Neural cell (in vitro differentiated cells): Measurements from ENCODE around the gene PCMT1. TPM values are rescaled to one million over a fixed set of nuclear protein-coding genes. Genes with fewer than 3 reads are reported as not detected.

Experiments used
- H2AFZ ChIP-seq: fragments of 200-600, 300-800 bp; sonication (generic), shearing (Covaris generic); 2 replicates; pipeline ENCODE4 v1.6.0; 2014; ENCODE audit warnings: low read depth, mild to moderate bottlenecking, antibody characterized with exemption, low read length, moderate library complexity
- H3F3A ChIP-seq: fragments of 200-600 bp; shearing (Covaris generic); 2 replicates; pipeline ENCODE4 v1.6.1; 2016; ENCODE audit warnings: mild to moderate bottlenecking, moderate library complexity, mixed read lengths, antibody characterized with exemption, low read length; ENCODE audit not compliant: insufficient read depth, poor library complexity, severe bottlenecking
- H3K27ac ChIP-seq: fragments of 200-600, 300-800 bp; sonication (generic), shearing (Covaris generic); 2 replicates; pipeline ENCODE4 v1.5.1; 2014; ENCODE audit warnings: mild to moderate bottlenecking, low read length, moderate library complexity
- H3K27me3 ChIP-seq: fragments of 300-800, 200-600 bp; sonication (generic), shearing (Covaris generic); 2 replicates; pipeline ENCODE4 v1.6.0; 2014; ENCODE audit warnings: mild to moderate bottlenecking, low read depth, low read length, moderate library complexity; ENCODE audit not compliant: insufficient read depth
- H3K36me3 ChIP-seq: fragments of 300-800, 200-600 bp; sonication (generic), shearing (Covaris generic); 2 replicates; pipeline ENCODE4 v1.5.1; 2014; ENCODE audit warnings: mild to moderate bottlenecking, antibody characterized with exemption, low read length, moderate library complexity; ENCODE audit not compliant: insufficient read depth
- H3K4me2 ChIP-seq: fragments of 300-800, 200-600 bp; sonication (generic), shearing (Covaris generic); 2 replicates; pipeline ENCODE4 v1.6.0; 2014; ENCODE audit warnings: mild to moderate bottlenecking, low read length
- H3K4me3 ChIP-seq: fragments of 300-800, 200-600 bp; sonication (generic), shearing (Covaris generic); 2 replicates; pipeline ENCODE4 v1.5.1; 2014; ENCODE audit warnings: mild to moderate bottlenecking, low read length, moderate library complexity
- H3K79me2 ChIP-seq: fragments of 200-600 bp; shearing (Covaris generic); replicated peaks from 2 replicates; pipeline ENCODE4 v1.6.0; 2014; ENCODE audit warnings: mild to moderate bottlenecking, low read length, moderate library complexity; ENCODE audit not compliant: insufficient read depth
- H3K9ac ChIP-seq: fragments of 300-800, 200-600 bp; sonication (generic), shearing (Covaris generic); 2 replicates; pipeline ENCODE4 v1.6.1; 2016; ENCODE audit warnings: mild to moderate bottlenecking, low read length, mixed read lengths
- H3K9me2 ChIP-seq: fragments of 200-600 bp; shearing (Covaris generic); 2 replicates; pipeline ENCODE4 v1.6.1; 2016; ENCODE audit warnings: mild to moderate bottlenecking, low read length, mixed read lengths; ENCODE audit not compliant: insufficient read depth
- H3K9me3 ChIP-seq: fragments of 200-600, 300-800 bp; sonication (generic), shearing (Covaris generic); 2 replicates; pipeline ENCODE4 v1.6.1; 2016; ENCODE audit warnings: mild to moderate bottlenecking, mixed run types, low read length, moderate library complexity, mixed read lengths
- H4K20me1 ChIP-seq: fragments of 200-600 bp; shearing (Covaris generic); 2 replicates; pipeline ENCODE4 v1.6.1; 2016; ENCODE audit warnings: mild to moderate bottlenecking, mixed run types; ENCODE audit not compliant: insufficient read depth
- EP300 ChIP-seq: fragments of 450-650 bp; conservative IDR thresholded peaks from 2 replicates; pipeline ENCODE4 v1.6.1; 2014; ENCODE audit warnings: antibody characterized with exemption, mild to moderate bottlenecking, moderate library complexity; ENCODE audit not compliant: poor library complexity, severe bottlenecking
- EZH2 ChIP-seq: fragments of 200-600, 300-800 bp; shearing (Covaris generic), sonication (generic); IDR thresholded peaks from 2 replicates; pipeline ENCODE4 v1.6.1; 2014; ENCODE audit warnings: antibody characterized with exemption, low read length, borderline replicate concordance, mild to moderate bottlenecking; ENCODE audit not compliant: insufficient read depth, poor library complexity, severe bottlenecking
- MXI1 ChIP-seq: fragments of 450-650 bp; conservative IDR thresholded peaks from 2 replicates; pipeline ENCODE4 v1.6.1; 2014; ENCODE audit warnings: antibody characterized with exemption, mild to moderate bottlenecking; ENCODE audit not compliant: poor library complexity, severe bottlenecking
- POLR2AphosphoS5 ChIP-seq: IDR thresholded peaks from 2 replicates; pipeline ENCODE4 v1.6.1; 2012
- RAD21 ChIP-seq: fragments of 450-650 bp; conservative IDR thresholded peaks from 2 replicates; pipeline ENCODE4 v1.6.1; 2014; ENCODE audit warnings: antibody characterized with exemption, mild to moderate bottlenecking, moderate library complexity
- SMC3 ChIP-seq: fragments of 450-650 bp; conservative IDR thresholded peaks from 2 replicates; pipeline ENCODE4 v1.6.1; 2014; ENCODE audit warnings: antibody characterized with exemption, mild to moderate bottlenecking, moderate library complexity; ENCODE audit not compliant: poor library complexity
- TAF1 ChIP-seq: IDR thresholded peaks from 2 replicates; pipeline ENCODE4 v1.6.1; 2012; ENCODE audit warnings: low read depth
- polyA minus RNA-seq: library from RNA; depleted of rRNA, polyadenylated mRNA; stranded (reverse); fragments of >200 nt; gene quantifications from 2 replicates; pipeline ENCODE4 v1.2.3, GENCODE V29; 2014
- polyA plus RNA-seq: library from polyadenylated mRNA; depleted of rRNA; stranded (reverse); fragments of >200 nt; gene quantifications from 2 replicates; pipeline ENCODE4 v1.2.3, GENCODE V29; 2014
- TF ChIP-seq, protein P1 (sequence below): fragments of 450-650 bp; IDR thresholded peaks from 2 replicates; pipeline ENCODE4 v1.5.1; 2014; ENCODE audit warnings: antibody characterized with exemption, mild to moderate bottlenecking, moderate library complexity; ENCODE audit not compliant: poor library complexity, severe bottlenecking
- TF ChIP-seq, protein P2 (sequence below): IDR thresholded peaks from 2 replicates; pipeline ENCODE4 v1.6.1; 2012; ENCODE audit warnings: borderline replicate concordance

Gene PCMT1
- polyA plus RNA-seq (384 and 400 TPM in 2 replicates), polyA minus RNA-seq (264 and 267 TPM in 2 replicates)

DNA sequence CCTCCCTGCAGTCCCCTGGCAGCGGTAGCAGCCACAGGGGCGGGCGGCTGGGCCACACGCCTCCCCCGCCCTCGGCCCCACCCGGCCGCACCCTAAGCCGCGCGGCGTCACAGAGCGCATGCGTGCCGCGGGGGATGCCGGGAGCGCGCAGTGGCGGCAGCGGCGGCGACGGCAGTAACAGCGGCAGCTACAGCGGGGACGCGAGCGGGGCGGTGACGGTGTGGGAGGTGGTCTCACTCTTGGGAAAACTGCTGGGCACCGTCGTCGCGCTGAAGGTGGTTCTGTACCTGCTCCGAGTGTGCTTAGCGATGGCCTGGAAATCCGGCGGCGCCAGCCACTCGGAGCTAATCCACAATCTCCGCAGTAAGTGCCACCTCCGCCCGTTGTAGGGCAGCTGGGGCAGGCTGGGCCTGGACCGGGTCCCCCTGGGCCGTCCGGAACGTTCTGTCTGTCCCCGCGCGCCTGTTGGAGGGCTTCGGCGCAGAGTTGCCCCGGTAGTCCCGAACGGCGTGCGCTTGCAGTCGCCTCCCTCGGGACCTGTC is at the start of gene PCMT1:
PCMT1 (plus strand) TSS at position 148 of the 542 bp plus-strand sequence; CDS start at position 309, 161 bp downstream.
- Histone ChIP-seq H3K9ac (peak within 1 kb of the TSS; percentile 98), H3K79me2 (peaks cover 54% of the 10 kb centered on the region), H3K4me2 (peak within 1 kb of the TSS; percentile 92), H4K20me1 (no peaks in the 10 kb centered on the region), H3K4me3 (peak within 1 kb of the TSS; percentile 100), H3K27me3 (no peaks in the 10 kb centered on the region), H2AFZ (peak within 1 kb of the TSS; percentile 98), H3K27ac (peak within 1 kb of the TSS; percentile 97), H3K9me3 (no peaks in the 10 kb centered on the region), H3K36me3 (no peaks in the 10 kb centered on the region), H3K9me2 (no peaks in the 10 kb centered on the region), H3F3A (peaks cover 3% of the 10 kb centered on the region)
- peak; percentile 98 for TF ChIP-seq POLR2AphosphoS5
- TF ChIP-seq, protein P1, sequence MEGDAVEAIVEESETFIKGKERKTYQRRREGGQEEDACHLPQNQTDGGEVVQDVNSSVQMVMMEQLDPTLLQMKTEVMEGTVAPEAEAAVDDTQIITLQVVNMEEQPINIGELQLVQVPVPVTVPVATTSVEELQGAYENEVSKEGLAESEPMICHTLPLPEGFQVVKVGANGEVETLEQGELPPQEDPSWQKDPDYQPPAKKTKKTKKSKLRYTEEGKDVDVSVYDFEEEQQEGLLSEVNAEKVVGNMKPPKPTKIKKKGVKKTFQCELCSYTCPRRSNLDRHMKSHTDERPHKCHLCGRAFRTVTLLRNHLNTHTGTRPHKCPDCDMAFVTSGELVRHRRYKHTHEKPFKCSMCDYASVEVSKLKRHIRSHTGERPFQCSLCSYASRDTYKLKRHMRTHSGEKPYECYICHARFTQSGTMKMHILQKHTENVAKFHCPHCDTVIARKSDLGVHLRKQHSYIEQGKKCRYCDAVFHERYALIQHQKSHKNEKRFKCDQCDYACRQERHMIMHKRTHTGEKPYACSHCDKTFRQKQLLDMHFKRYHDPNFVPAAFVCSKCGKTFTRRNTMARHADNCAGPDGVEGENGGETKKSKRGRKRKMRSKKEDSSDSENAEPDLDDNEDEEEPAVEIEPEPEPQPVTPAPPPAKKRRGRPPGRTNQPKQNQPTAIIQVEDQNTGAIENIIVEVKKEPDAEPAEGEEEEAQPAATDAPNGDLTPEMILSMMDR: no peak
- peak; percentile 83 for TF ChIP-seq TAF1
- TF ChIP-seq SMC3: no peak
- TF ChIP-seq, protein P2, sequence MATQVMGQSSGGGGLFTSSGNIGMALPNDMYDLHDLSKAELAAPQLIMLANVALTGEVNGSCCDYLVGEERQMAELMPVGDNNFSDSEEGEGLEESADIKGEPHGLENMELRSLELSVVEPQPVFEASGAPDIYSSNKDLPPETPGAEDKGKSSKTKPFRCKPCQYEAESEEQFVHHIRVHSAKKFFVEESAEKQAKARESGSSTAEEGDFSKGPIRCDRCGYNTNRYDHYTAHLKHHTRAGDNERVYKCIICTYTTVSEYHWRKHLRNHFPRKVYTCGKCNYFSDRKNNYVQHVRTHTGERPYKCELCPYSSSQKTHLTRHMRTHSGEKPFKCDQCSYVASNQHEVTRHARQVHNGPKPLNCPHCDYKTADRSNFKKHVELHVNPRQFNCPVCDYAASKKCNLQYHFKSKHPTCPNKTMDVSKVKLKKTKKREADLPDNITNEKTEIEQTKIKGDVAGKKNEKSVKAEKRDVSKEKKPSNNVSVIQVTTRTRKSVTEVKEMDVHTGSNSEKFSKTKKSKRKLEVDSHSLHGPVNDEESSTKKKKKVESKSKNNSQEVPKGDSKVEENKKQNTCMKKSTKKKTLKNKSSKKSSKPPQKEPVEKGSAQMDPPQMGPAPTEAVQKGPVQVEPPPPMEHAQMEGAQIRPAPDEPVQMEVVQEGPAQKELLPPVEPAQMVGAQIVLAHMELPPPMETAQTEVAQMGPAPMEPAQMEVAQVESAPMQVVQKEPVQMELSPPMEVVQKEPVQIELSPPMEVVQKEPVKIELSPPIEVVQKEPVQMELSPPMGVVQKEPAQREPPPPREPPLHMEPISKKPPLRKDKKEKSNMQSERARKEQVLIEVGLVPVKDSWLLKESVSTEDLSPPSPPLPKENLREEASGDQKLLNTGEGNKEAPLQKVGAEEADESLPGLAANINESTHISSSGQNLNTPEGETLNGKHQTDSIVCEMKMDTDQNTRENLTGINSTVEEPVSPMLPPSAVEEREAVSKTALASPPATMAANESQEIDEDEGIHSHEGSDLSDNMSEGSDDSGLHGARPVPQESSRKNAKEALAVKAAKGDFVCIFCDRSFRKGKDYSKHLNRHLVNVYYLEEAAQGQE: peak; percentile 92
- TF ChIP-seq MXI1: peak; percentile 81
- no peak for TF ChIP-seq RAD21
- TF ChIP-seq EP300: peak; percentile 41

DNA sequence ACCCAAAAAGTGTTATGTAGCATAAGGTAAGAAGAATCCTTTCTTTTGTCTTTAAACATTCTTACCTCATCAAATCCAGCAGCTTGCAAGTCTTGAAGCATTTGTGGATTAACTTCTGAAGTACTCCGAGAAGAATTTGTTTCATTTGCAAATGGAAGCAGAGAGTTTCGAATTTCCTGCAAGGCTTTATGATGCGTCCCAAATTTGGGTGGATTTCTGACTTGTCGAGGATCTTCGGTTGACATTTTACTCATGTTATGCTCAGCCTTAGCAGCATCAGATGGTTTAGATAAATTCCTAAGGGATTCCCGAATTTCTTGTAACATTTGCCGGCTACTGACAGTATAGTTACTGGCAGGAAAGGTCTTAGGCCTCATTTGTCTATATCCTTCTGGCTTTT is 47.8 kb upstream of the PCMT1 start:
- no peak overlapping the region for H2AFZ ChIP-seq
- no peaks in the 10 kb centered on the region for H3F3A ChIP-seq
- no peak overlapping the region for H3K9ac ChIP-seq
- H3K27me3 ChIP-seq: no peaks in the 10 kb centered on the region
- no peak for TF ChIP-seq SMC3
- TF ChIP-seq POLR2AphosphoS5: no peak
- no peak for TF ChIP-seq RAD21
- TF ChIP-seq, protein P2: no peak
- TF ChIP-seq MXI1: no peak
- no peak for TF ChIP-seq TAF1
- TF ChIP-seq EP300: no peak
- TF ChIP-seq, protein P1: no peak
- no peak for TF ChIP-seq EZH2
- no peak overlapping the region for H3K4me3 ChIP-seq
- H3K79me2 ChIP-seq: peaks cover 87% of the 10 kb centered on the region
- no peak overlapping the region for H3K4me2 ChIP-seq
- no peaks in the 10 kb centered on the region for H4K20me1 ChIP-seq
- no peaks in the 10 kb centered on the region for H3K9me2 ChIP-seq
- no peak overlapping the region for H3K27ac ChIP-seq
- H3K9me3 ChIP-seq: no peaks in the 10 kb centered on the region
- H3K36me3 ChIP-seq: no peaks in the 10 kb centered on the region
